BJ (cell line): ENCODE data around the gene SAA2. TPM values are rescaled to one million over a fixed set of nuclear protein-coding genes. Genes with fewer than 3 reads are reported as not detected.

Source experiments
- CTCF ChIA-PET: fragments of 350-600 bp; formaldehyde crosslinking; extraction: SDS; loops from one replicate; lab custom pipeline; 2021; ENCODE audit warnings: antibody characterized with exemption, inconsistent platforms; lab: Yijun Ruan, JAX
- POLR2A ChIA-PET: fragments of 300-600 bp; sonication (Branson Sonifier 250); formaldehyde crosslinking; extraction: SDS; loops from one replicate; lab custom pipeline; 2021; ENCODE audit warnings: antibody characterized with exemption; lab: Charles Lee
- DNase-seq: peaks from one replicate; pipeline ENCODE4 v3.0.0-alpha.2; 2011; ENCODE audit warnings: low read depth
- H3K27me3 ChIP-seq: 2 replicates; pipeline ENCODE4 v1.6.0; 2011; ENCODE audit warnings: low read length; ENCODE audit not compliant: control insufficient read depth, insufficient read depth
- H3K36me3 ChIP-seq: 2 replicates; pipeline ENCODE4 v1.5.1; 2011; ENCODE audit warnings: low read length; ENCODE audit not compliant: control insufficient read depth, insufficient read depth
- H3K4me3 ChIP-seq: 2 replicates; pipeline ENCODE4 v1.5.1; 2011; ENCODE audit warnings: low read depth, mild to moderate bottlenecking, control low read depth, low read length
- polyA plus RNA-seq: library from polyadenylated mRNA; depleted of rRNA; stranded (reverse); fragments of >200 nt; gene quantifications from 2 replicates; pipeline ENCODE4 v1.2.3, GENCODE V29; 2011
- TF ChIP-seq, protein P1 (sequence below): IDR thresholded peaks from 2 replicates; pipeline ENCODE4 v1.5.1; 2011; ENCODE audit warnings: low read depth, mild to moderate bottlenecking, control low read depth, inconsistent platforms, low read length, moderate library complexity; ENCODE audit not compliant: insufficient read depth

The SAA2 gene
- polyA plus RNA-seq, 1 experiment, result 0.54 TPM

DNA sequence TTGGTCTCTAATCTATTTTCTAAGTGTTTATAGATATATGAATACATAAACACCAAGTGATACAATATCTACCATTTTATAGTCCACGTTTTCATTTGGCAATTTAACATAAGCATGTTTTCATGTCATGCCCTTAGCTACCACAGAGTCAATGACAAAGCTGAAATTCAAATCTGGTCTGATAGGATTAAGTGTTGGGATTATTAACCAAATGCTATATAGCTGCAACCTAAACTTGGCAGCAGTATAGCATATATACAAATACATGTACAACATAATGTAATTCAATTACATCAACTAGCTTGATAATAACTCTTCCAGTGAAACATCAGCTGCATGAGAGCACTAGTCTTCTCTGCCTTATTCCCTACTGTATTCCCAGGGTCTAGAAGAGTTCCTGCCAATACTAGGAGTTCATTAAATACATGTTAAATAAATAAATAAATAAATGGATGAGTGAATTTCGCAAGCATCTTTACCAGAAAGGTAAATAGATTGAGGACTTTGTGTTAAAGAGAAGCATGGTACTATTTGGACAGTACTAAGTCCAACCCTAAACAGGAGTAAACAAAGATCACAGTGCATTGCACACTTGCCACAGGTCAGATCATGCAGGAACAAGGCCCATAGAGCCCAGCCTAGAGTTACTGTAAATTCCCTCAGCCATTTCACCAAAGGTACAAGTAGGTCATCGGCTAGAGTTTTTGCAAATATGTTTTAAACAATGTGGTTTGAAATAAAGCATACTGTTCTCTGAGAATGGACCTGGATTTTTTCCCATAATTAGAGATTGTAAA is 24.7 kb downstream of the SAA2 start:
- Histone ChIP-seq H3K27me3 (no peaks in the 10 kb centered on the region; the same call in none of the 2 replicates), H3K4me3 (no peak overlapping the region), H3K36me3 (no peaks in the 10 kb centered on the region)
- no peak for DNase-seq
- ChIA-PET CTCF (interaction anchor here (0.6 kb wide), 1 partner anchor 332 kb away, joined by 3 read pairs; no protein-coding TSS in a partner anchor), POLR2A (no interaction called here)
- TF ChIP-seq, protein P1, sequence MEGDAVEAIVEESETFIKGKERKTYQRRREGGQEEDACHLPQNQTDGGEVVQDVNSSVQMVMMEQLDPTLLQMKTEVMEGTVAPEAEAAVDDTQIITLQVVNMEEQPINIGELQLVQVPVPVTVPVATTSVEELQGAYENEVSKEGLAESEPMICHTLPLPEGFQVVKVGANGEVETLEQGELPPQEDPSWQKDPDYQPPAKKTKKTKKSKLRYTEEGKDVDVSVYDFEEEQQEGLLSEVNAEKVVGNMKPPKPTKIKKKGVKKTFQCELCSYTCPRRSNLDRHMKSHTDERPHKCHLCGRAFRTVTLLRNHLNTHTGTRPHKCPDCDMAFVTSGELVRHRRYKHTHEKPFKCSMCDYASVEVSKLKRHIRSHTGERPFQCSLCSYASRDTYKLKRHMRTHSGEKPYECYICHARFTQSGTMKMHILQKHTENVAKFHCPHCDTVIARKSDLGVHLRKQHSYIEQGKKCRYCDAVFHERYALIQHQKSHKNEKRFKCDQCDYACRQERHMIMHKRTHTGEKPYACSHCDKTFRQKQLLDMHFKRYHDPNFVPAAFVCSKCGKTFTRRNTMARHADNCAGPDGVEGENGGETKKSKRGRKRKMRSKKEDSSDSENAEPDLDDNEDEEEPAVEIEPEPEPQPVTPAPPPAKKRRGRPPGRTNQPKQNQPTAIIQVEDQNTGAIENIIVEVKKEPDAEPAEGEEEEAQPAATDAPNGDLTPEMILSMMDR, result no peak

DNA sequence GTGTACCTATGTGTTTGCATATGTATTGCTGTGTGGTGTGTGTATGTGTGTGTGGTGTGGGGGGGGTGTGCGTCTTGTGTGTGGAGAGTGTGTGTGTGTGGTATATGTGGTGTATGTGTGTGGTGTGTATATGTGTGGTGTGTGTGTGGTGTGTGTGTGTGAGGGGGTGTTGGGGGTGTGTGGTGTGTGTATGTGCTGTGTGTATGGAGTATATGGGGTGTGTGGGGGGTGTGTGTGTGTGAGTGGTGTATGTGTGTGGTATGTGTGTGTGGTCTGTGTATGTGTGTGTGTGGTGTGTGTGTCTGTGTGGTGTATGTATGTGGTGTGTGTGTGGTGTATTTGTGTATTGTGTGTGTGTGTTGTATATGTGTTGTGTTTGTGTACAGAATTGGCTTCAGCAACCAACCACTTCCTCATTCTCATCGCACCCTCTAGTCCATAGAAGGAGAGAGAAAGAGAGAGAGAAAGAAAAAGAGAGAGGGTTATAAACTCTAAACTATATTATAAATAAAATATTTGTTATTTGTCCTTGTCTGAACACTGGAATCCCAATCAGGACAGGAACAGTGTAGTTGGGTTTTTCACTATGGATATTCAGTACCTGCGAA is 25.6 kb downstream of the SAA2 start:
- CTCF ChIA-PET, result no interaction called here
- TF ChIP-seq, protein P1, result no peak
- Histone ChIP-seq H3K4me3 (no peak overlapping the region), H3K36me3 (no peaks in the 10 kb centered on the region), H3K27me3 (no peaks in the 10 kb centered on the region; the same call in none of the 2 replicates)
- POLR2A ChIA-PET, result no interaction called here
- DNase-seq, result no peak

DNA sequence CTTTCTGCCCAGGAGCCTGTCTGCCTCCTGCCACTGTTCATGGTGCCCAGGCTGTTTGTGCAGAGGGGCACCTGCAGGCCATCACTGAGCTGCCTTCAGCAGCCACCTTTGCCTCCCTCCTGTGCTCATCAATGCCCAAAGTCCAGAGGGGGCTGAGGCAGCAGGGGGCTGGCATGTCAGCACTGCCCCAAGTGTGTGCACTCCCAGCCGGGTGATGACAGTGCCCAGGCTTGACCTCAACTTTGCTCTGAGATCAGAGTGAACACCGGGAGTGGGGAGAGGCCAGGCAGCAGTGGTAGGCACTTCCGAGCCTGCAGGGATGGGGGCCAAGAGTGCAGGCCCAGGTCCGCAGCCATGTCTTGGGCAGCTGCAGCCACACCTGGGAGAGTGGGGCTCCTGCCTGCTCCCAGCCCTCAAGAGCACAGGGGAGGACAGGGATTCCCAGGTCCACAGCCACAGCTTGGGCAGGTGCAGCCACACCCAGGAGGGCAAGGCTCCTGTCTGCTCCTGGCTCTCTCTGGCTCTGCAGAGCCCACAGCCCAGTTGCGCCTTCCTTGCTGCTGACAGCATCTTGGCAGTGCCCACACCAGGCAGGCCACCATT is 27.1 kb downstream of the SAA2 start:
- DNase-seq, result no peak
- ChIA-PET CTCF (no interaction called here), POLR2A (no interaction called here)
- TF ChIP-seq, protein P1, result no peak
- Histone ChIP-seq H3K27me3 (no peaks in the 10 kb centered on the region; the same call in none of the 2 replicates), H3K4me3 (no peak overlapping the region), H3K36me3 (no peaks in the 10 kb centered on the region)

DNA sequence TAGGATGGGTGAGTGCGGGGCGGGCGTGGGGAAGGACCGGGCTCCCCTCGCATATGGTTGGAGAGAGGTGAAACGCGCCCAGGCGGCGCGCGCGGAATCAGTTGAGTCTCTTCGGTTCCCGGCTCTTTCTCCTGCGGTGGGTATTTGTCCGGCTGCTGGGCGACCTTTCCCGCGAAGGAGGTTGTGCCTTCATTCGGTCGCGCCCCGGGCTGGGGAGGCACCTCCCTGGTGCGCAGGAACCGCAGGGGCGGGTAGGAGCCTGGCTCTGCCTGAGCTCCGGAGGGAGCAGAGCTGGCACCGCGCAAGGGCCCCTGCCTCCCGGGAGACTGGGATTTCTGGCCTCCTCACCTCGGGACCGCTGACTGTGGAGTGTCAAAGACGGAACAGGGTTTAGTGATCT is 39.4 kb downstream of the SAA2 start:
- POLR2A ChIA-PET, result no interaction called here
- CTCF ChIA-PET, result no interaction called here
- no peak overlapping the region for H3K4me3 ChIP-seq

More for the DNA sequence above, 39.4 kb downstream of the SAA2 start:
- Histone ChIP-seq H3K27me3 (peaks cover 4% of the 10 kb centered on the region), H3K36me3 (no peaks in the 10 kb centered on the region)
- TF ChIP-seq, protein P1, result no peak
- no peak for DNase-seq
